HepG2 (cell line): ENCODE results near the gene TTYH1. TPM values are rescaled to one million over a fixed set of nuclear protein-coding genes. Genes with fewer than 3 reads are reported as not detected.

Experiments
- CHD2 ChIP-seq: IDR thresholded peaks from 2 replicates; pipeline ENCODE4 v1.6.1; 2011; ENCODE audit warnings: low read depth, low read length, improper control_type of control experiment
- DNMT3B ChIP-seq: conservative IDR thresholded peaks from 2 replicates; pipeline ENCODE4 v1.6.1; 2016; ENCODE audit warnings: missing biosample characterization, control low read depth
- GZF1 ChIP-seq: sonication (generic); formaldehyde crosslinking; IDR thresholded peaks from 2 replicates; pipeline ENCODE4 v1.5.1; 2020; ENCODE audit warnings: mild to moderate bottlenecking, missing genetic modification reagents
- HNF4A ChIP-seq: sonication (generic); formaldehyde crosslinking; IDR thresholded peaks from 2 replicates; pipeline ENCODE4 v1.4.0; 2020; ENCODE audit warnings: missing genetic modification reagents
- MAZ ChIP-seq, 2 experiments: sonication (generic) in 1 of 2; formaldehyde crosslinking in 1 of 2; IDR thresholded peaks; 2 replicates each; pipeline versions ENCODE4 v1.5.0 to v1.6.1; 2012 to 2020; ENCODE audit warnings: low read depth in 2 of 2, mild to moderate bottlenecking in 2 of 2, borderline replicate concordance in 1 of 2, improper control_type of control experiment in 1 of 2, low read length in 1 of 2, missing genetic modification reagents in 1 of 2, moderate library complexity in 1 of 2
- RORA ChIP-seq: sonication (generic); formaldehyde crosslinking; IDR thresholded peaks from 2 replicates; pipeline ENCODE4 v1.5.0; 2020; ENCODE audit warnings: mild to moderate bottlenecking, missing genetic modification reagents, moderate library complexity
- RXRB ChIP-seq: IDR thresholded peaks from 2 replicates; pipeline ENCODE4 v1.6.1; 2016; ENCODE audit warnings: borderline replicate concordance, missing genetic modification reagents, missing compliant biosample characterization
- SOX6 ChIP-seq, 2 experiments: fragments of 450-650 bp in 1 of 2; sonication (generic) in 1 of 2; formaldehyde crosslinking in 1 of 2; IDR thresholded peaks; 2 replicates each; pipeline versions ENCODE4 v1.4.0 to v1.6.1; 2017 to 2020; ENCODE audit warnings: antibody characterized with exemption in 1 of 2, mild to moderate bottlenecking in 1 of 2, missing genetic modification reagents in 1 of 2
- SRF ChIP-seq: IDR thresholded peaks from 2 replicates; pipeline ENCODE4 v1.6.1; 2011; ENCODE audit warnings: mild to moderate bottlenecking, low read depth, low read length, moderate library complexity
- THAP11 ChIP-seq: IDR thresholded peaks from 2 replicates; pipeline ENCODE4 v1.6.1; 2016; ENCODE audit warnings: missing biosample characterization, missing genetic modification reagents
- ZBTB8A ChIP-seq: sonication (generic); formaldehyde crosslinking; IDR thresholded peaks from 2 replicates; pipeline ENCODE4 v1.4.0; 2020; ENCODE audit warnings: mild to moderate bottlenecking, low read depth, missing genetic modification reagents, borderline replicate concordance
- ZNF263 ChIP-seq: sonication (generic); formaldehyde crosslinking; IDR thresholded peaks from 2 replicates; pipeline ENCODE4 v1.4.0; 2020; ENCODE audit warnings: missing genetic modification reagents
- ZNF605 ChIP-seq: sonication (generic); formaldehyde crosslinking; IDR thresholded peaks from 2 replicates; pipeline ENCODE4 v1.8.0; 2022; ENCODE audit warnings: mild to moderate bottlenecking, missing genetic modification reagents
- polyA plus RNA-seq, 8 experiments: library from polyadenylated mRNA; depleted of rRNA in 3 of 8; stranded (reverse) in 7 of 8; unstranded in 1 of 8; fragments of >200 nt; fragmentation: Illumina TruSeq in 4 of 8; extraction: Trizol in 4 of 8; gene quantifications; 2 replicates each; pipeline versions ENCODE4 v1.2.1 to v1.2.3, GENCODE V29; 2011 to 2016; ENCODE audit warnings: low read depth in 4 of 8, missing spikeins in 1 of 8, mixed read lengths in 1 of 8; ENCODE audit not compliant: insufficient read depth in 1 of 8
- total RNA-seq, 5 experiments: library from RNA; depleted of rRNA; stranded (reverse); fragments of >200 nt; fragmentation: Illumina TruSeq; extraction: Trizol; gene quantifications; 2 replicates each; pipeline ENCODE4 v1.2.3, GENCODE V29; 2016; ENCODE audit warnings: low read depth in 1 of 5
- TF ChIP-seq, protein P1 (sequence below): sonication (generic); formaldehyde crosslinking; IDR thresholded peaks from 2 replicates; pipeline ENCODE4 v1.5.0; 2020; ENCODE audit warnings: mild to moderate bottlenecking, missing genetic modification reagents, borderline replicate concordance
- TF ChIP-seq, protein P2 (sequence below): sonication (generic); formaldehyde crosslinking; IDR thresholded peaks from 2 replicates; pipeline ENCODE4 v1.4.0; 2020; ENCODE audit warnings: missing genetic modification reagents, borderline replicate concordance
- TF ChIP-seq, protein P3 (sequence below): sonication (generic); formaldehyde crosslinking; IDR thresholded peaks from 2 replicates; pipeline ENCODE4 v1.5.0; 2020; ENCODE audit warnings: missing genetic modification reagents
- TF ChIP-seq, protein P4 (sequence below): sonication (generic); formaldehyde crosslinking; IDR thresholded peaks from 2 replicates; pipeline ENCODE4 v1.5.0; 2020; ENCODE audit warnings: missing genetic modification reagents

Gene TTYH1
- total and polyA plus RNA-seq, 2 of the 13 experiments (the other 11 are each of a cell fraction or from before 2014, with no cell fraction given), result 6.9 to 19.9 TPM

DNA sequence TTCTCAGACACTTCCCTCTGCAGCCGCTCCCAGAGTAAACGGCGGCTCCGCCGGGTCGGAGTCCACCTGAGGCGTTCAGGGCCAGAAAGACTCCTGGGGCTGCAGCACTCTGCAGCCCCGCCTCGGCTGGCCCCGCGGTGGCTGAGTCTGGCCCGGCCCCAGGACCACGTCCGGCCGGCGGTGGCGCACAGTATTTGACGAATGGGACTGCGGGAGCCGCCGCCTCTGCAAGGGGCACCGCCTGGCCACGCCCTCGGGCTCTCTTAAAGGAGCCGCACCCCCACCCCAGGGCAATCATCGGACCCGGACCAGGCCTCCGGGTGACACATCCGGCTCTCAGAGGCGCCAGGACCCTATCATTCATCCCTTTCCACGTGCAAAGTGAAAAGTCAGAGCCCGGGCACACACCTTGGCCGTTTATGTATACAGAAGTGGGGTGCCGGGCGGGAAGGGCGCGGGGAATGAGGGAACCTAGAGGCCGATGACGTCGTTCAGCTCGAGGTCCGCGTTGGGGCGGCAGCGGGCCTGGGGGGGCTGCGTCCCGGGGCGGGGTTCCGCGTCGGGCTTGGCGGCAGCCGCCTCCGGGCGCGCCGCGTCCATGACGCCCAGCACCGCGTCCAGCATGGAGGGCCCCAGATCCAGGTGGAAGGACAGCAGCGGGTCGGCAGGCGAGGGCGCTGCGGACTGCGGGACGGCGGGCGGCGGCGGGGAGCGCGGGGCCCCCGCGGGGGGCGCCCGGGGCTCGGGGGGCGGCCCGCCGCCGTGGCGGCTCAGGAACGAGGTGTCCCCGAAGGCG lies 49.6 kb downstream of the TTYH1 start (continued):
- TF ChIP-seq, protein P1, sequence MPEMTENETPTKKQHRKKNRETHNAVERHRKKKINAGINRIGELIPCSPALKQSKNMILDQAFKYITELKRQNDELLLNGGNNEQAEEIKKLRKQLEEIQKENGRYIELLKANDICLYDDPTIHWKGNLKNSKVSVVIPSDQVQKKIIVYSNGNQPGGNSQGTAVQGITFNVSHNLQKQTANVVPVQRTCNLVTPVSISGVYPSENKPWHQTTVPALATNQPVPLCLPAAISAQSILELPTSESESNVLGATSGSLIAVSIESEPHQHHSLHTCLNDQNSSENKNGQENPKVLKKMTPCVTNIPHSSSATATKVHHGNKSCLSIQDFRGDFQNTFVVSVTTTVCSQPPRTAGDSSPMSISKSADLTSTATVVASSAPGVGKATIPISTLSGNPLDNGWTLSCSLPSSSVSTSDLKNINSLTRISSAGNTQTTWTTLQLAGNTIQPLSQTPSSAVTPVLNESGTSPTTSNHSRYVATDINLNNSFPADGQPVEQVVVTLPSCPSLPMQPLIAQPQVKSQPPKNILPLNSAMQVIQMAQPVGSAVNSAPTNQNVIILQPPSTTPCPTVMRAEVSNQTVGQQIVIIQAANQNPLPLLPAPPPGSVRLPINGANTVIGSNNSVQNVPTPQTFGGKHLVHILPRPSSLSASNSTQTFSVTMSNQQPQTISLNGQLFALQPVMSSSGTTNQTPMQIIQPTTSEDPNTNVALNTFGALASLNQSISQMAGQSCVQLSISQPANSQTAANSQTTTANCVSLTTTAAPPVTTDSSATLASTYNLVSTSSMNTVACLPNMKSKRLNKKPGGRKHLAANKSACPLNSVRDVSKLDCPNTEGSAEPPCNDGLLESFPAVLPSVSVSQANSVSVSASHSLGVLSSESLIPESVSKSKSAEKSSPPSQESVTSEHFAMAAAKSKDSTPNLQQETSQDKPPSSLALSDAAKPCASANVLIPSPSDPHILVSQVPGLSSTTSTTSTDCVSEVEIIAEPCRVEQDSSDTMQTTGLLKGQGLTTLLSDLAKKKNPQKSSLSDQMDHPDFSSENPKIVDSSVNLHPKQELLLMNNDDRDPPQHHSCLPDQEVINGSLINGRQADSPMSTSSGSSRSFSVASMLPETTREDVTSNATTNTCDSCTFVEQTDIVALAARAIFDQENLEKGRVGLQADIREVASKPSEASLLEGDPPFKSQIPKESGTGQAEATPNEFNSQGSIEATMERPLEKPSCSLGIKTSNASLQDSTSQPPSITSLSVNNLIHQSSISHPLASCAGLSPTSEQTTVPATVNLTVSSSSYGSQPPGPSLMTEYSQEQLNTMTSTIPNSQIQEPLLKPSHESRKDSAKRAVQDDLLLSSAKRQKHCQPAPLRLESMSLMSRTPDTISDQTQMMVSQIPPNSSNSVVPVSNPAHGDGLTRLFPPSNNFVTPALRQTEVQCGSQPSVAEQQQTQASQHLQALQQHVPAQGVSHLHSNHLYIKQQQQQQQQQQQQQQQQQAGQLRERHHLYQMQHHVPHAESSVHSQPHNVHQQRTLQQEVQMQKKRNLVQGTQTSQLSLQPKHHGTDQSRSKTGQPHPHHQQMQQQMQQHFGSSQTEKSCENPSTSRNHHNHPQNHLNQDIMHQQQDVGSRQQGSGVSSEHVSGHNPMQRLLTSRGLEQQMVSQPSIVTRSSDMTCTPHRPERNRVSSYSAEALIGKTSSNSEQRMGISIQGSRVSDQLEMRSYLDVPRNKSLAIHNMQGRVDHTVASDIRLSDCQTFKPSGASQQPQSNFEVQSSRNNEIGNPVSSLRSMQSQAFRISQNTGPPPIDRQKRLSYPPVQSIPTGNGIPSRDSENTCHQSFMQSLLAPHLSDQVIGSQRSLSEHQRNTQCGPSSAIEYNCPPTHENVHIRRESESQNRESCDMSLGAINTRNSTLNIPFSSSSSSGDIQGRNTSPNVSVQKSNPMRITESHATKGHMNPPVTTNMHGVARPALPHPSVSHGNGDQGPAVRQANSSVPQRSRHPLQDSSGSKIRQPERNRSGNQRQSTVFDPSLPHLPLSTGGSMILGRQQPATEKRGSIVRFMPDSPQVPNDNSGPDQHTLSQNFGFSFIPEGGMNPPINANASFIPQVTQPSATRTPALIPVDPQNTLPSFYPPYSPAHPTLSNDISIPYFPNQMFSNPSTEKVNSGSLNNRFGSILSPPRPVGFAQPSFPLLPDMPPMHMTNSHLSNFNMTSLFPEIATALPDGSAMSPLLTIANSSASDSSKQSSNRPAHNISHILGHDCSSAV (CRISPR knock-in tag), result no peak
- no peak for TF ChIP-seq GZF1 (CRISPR knock-in tag)
- TF ChIP-seq SRF, result no peak
- TF ChIP-seq SOX6 (IDR thresholded peaks at IDR 0.05), result no peak
- TF ChIP-seq SOX6 (CRISPR knock-in tag; IDR thresholded peaks at IDR 0.05), result peak; percentile 43
- TF ChIP-seq, protein P2, sequence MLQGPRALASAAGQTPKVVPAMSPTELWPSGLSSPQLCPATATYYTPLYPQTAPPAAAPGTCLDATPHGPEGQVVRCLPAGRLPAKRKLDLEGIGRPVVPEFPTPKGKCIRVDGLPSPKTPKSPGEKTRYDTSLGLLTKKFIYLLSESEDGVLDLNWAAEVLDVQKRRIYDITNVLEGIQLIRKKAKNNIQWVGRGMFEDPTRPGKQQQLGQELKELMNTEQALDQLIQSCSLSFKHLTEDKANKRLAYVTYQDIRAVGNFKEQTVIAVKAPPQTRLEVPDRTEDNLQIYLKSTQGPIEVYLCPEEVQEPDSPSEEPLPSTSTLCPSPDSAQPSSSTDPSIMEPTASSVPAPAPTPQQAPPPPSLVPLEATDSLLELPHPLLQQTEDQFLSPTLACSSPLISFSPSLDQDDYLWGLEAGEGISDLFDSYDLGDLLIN (CRISPR knock-in tag), result 0 out of 2 replicates have a peak, but pooled peaks have one; percentile 25
- TF ChIP-seq, protein P3, sequence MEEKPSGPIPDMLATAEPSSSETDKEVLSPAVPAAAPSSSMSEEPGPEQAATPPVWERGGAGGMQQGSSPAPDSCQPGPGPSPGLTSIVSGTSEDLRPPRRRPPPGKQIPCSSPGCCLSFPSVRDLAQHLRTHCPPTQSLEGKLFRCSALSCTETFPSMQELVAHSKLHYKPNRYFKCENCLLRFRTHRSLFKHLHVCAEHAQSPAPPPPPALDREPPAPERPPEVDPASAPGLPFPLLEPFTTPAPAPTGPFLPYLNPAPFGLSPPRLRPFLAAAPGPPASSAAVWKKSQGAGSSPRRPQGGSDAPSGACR, result 0 out of 2 replicates have a peak, but pooled peaks have one; percentile 35
- TF ChIP-seq RORA (CRISPR knock-in tag), result no peak
- no peak for TF ChIP-seq ZNF263 (CRISPR knock-in tag)
- no peak; the same call in 1 of the 2 replicates for TF ChIP-seq RXRB (CRISPR knock-in tag)
- TF ChIP-seq ZBTB8A (CRISPR knock-in tag), result no peak
- no peak for TF ChIP-seq CHD2
- no peak for TF ChIP-seq DNMT3B
- TF ChIP-seq THAP11 (CRISPR knock-in tag), result peak; percentile 72
- TF ChIP-seq MAZ (IDR thresholded peaks at IDR 0.05; ENCODE audit: borderline replicate concordance, low read depth, low read length), result no peak
- TF ChIP-seq MAZ (CRISPR knock-in tag; IDR thresholded peaks at IDR 0.05; ENCODE audit: low read depth), result 0 out of 2 replicates have a peak, but pooled peaks have one; percentile 58
- TF ChIP-seq ZNF605, result peak; percentile 80
- TF ChIP-seq, protein P4, sequence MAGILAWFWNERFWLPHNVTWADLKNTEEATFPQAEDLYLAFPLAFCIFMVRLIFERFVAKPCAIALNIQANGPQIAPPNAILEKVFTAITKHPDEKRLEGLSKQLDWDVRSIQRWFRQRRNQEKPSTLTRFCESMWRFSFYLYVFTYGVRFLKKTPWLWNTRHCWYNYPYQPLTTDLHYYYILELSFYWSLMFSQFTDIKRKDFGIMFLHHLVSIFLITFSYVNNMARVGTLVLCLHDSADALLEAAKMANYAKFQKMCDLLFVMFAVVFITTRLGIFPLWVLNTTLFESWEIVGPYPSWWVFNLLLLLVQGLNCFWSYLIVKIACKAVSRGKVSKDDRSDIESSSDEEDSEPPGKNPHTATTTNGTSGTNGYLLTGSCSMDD (CRISPR knock-in tag), result no peak
- TF ChIP-seq HNF4A (CRISPR knock-in tag), result peak; percentile 65; the same call in 1 of the 2 replicates
